Mesenchymal stem cell (in vitro differentiated cells and primary cell): ENCODE measurements around the gene TAS2R16.

ENCODE experiments used
- DNase-seq: peaks from one replicate; pipeline ENCODE4 v3.0.0-alpha.2; 2013
- H2AFZ ChIP-seq: one replicate; pipeline ENCODE4 v1.6.1; 2013; ENCODE audit warnings: low read depth, mild to moderate bottlenecking, control low read depth, inconsistent platforms, low read length, moderate library complexity
- H2AK5ac ChIP-seq: 2 replicates; pipeline ENCODE4 v1.6.1; 2013; ENCODE audit warnings: low read length, moderate library complexity, mild to moderate bottlenecking, inconsistent platforms; ENCODE audit not compliant: severe bottlenecking
- H2BK120ac ChIP-seq: one replicate; pipeline ENCODE4 v1.6.1; 2013; ENCODE audit warnings: low read depth, mild to moderate bottlenecking, inconsistent platforms, low read length, moderate library complexity
- H2BK12ac ChIP-seq, 2 experiments: one replicate each; pipeline ENCODE4 v1.6.1; 2013; ENCODE audit warnings: inconsistent platforms in 2 of 2, low read length in 2 of 2, mild to moderate bottlenecking in 2 of 2, moderate library complexity in 2 of 2, control low read depth in 1 of 2
- H2BK15ac ChIP-seq: one replicate; pipeline ENCODE4 v1.6.1; 2013; ENCODE audit warnings: mild to moderate bottlenecking, low read depth, inconsistent platforms; ENCODE audit not compliant: poor library complexity, severe bottlenecking
- H2BK5ac ChIP-seq: 2 replicates; pipeline ENCODE4 v1.6.1; 2013; ENCODE audit warnings: low read depth, mild to moderate bottlenecking, low read length, control low read depth, inconsistent platforms; ENCODE audit not compliant: poor library complexity, severe bottlenecking
- H3K14ac ChIP-seq, 2 experiments: one replicate each; pipeline ENCODE4 v1.6.1; 2013; ENCODE audit warnings: inconsistent platforms in 2 of 2, low read length in 2 of 2, control low read depth in 1 of 2, mild to moderate bottlenecking in 1 of 2, moderate library complexity in 1 of 2
- H3K18ac ChIP-seq, 2 experiments: one replicate each; pipeline ENCODE4 v1.6.1; 2013; ENCODE audit warnings: inconsistent platforms in 2 of 2, low read length in 2 of 2, control low read depth in 1 of 2, low read depth in 1 of 2, mild to moderate bottlenecking in 1 of 2
- H3K23ac ChIP-seq, 2 experiments: one replicate each; pipeline ENCODE4 v1.6.1; 2013; ENCODE audit warnings: inconsistent platforms in 2 of 2, low read length in 2 of 2, mild to moderate bottlenecking in 2 of 2, moderate library complexity in 2 of 2, control low read depth in 1 of 2
- H3K27ac ChIP-seq: 2 replicates; pipeline ENCODE4 v1.5.1; 2013; ENCODE audit warnings: mild to moderate bottlenecking, moderate library complexity, low read length, control low read depth, inconsistent platforms; ENCODE audit not compliant: poor library complexity, severe bottlenecking
- H3K27me3 ChIP-seq, 2 experiments: 2 replicates each; pipeline versions ENCODE4 v1.6.1 to v1.7.0; 2013; ENCODE audit warnings: low read length in 2 of 2, mild to moderate bottlenecking in 2 of 2, moderate library complexity in 2 of 2, control low read depth in 1 of 2, inconsistent platforms in 1 of 2; ENCODE audit not compliant: control insufficient read depth in 1 of 2, insufficient read depth in 1 of 2
- H3K36me3 ChIP-seq, 2 experiments: 2 replicates each; pipeline versions ENCODE4 v1.6.1 to v1.7.0; 2013; ENCODE audit warnings: low read length in 2 of 2, control low read depth in 1 of 2, inconsistent platforms in 1 of 2, low read depth in 1 of 2, mild to moderate bottlenecking in 1 of 2; ENCODE audit not compliant: insufficient read depth in 2 of 2, control insufficient read depth in 1 of 2
- H3K4ac ChIP-seq, 2 experiments: one replicate each; pipeline ENCODE4 v1.6.1; 2013; ENCODE audit warnings: inconsistent platforms in 2 of 2, low read length in 2 of 2, mild to moderate bottlenecking in 2 of 2, moderate library complexity in 2 of 2, control low read depth in 1 of 2, low read depth in 1 of 2
- H3K4me1 ChIP-seq: 2 replicates; pipeline ENCODE4 v1.6.1; 2013; ENCODE audit warnings: low read depth, low read length, control low read depth; ENCODE audit not compliant: control insufficient read depth, insufficient read depth
- H3K4me2 ChIP-seq: 2 replicates; pipeline ENCODE4 v1.6.1; 2013; ENCODE audit warnings: low read length, mild to moderate bottlenecking, inconsistent platforms; ENCODE audit not compliant: poor library complexity, severe bottlenecking
- H3K4me3 ChIP-seq, 2 experiments: 2 replicates each; pipeline versions ENCODE4 v1.5.1 to v1.7.0; 2013; ENCODE audit warnings: low read length in 2 of 2, mild to moderate bottlenecking in 2 of 2, control low read depth in 1 of 2, low read depth in 1 of 2; ENCODE audit not compliant: insufficient read depth in 1 of 2
- H3K79me1 ChIP-seq: replicated peaks from 2 replicates; pipeline ENCODE4 v1.6.1; 2013; ENCODE audit warnings: mild to moderate bottlenecking, control low read depth, low read length, inconsistent platforms; ENCODE audit not compliant: poor library complexity, severe bottlenecking
- H3K9ac ChIP-seq: 2 replicates; pipeline ENCODE4 v1.7.0; 2013; ENCODE audit warnings: mild to moderate bottlenecking, low read length, moderate library complexity
- H3K9me3 ChIP-seq: 2 replicates; pipeline ENCODE4 v1.7.0; 2013; ENCODE audit warnings: mild to moderate bottlenecking, low read length; ENCODE audit not compliant: control insufficient read depth
- H4K8ac ChIP-seq: one replicate; pipeline ENCODE4 v1.6.1; 2013; ENCODE audit warnings: inconsistent platforms, mild to moderate bottlenecking, low read length, moderate library complexity
- H4K91ac ChIP-seq: one replicate; pipeline ENCODE4 v1.6.1; 2013; ENCODE audit warnings: mild to moderate bottlenecking, low read length, inconsistent platforms
- WGBS: methylation state at CpG from one replicate; pipeline ENCODE4 v1.1.7; 2013; ENCODE audit warnings: mixed read lengths; 5-methylcytosine and 5-hydroxymethylcytosine counted together

The TAS2R16 gene

GRCh38 chr7:123011766-123012369, 16.4 kb upstream of the TAS2R16 start:
- Histone ChIP-seq H3K27ac (no peak overlapping the region), H3K4me2 (no peak overlapping the region), H3K79me1 (no peaks in the 10 kb centered on the region), H3K4me3 (no peak overlapping the region), H2AFZ (no peak overlapping the region), H2AK5ac (no peak overlapping the region), H3K9me3 (no peaks in the 10 kb centered on the region), H3K4me1 (no peaks in the 10 kb centered on the region), H4K8ac (no peak overlapping the region), H2BK12ac (no peak overlapping the region), H2BK120ac (no peak overlapping the region), H3K27me3 (no peaks in the 10 kb centered on the region), H3K23ac (no peak overlapping the region), H3K14ac (no peak overlapping the region), H3K36me3 (no peaks in the 10 kb centered on the region), H4K91ac (no peak overlapping the region), H2BK5ac (no peak overlapping the region), H3K4ac (no peak overlapping the region), H3K18ac (no peak overlapping the region), H3K9ac (no peak overlapping the region), H2BK15ac (no peak overlapping the region)
- 86% methylated on average over 2 of the region's 2 CpGs for WGBS
- DNase-seq = no peak

DNA sequence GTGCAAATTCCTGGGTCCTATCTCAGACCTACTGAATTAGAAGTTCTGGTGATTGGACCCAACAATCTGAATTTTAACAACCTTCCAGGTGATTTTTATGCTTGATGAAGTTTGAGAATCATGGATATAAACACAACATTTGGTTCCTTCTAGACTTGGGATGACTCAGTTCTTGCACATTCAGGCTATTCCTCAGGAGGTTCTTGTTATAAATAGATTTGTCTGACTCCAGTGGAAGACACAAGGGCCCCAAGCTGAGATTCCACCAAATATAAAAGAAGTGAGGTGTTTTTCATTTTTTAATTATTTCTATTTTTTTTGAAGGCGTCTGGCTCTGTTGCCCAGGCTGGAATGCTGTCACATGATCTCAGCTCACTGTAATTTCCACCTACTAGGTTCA, 9.4 kb upstream of the TAS2R16 start:
- H2AFZ ChIP-seq = no peak overlapping the region
- DNase-seq = peak; percentile 2
- no peaks in the 10 kb centered on the region for H3K9me3 ChIP-seq
- 73% methylated on average over 1 of the region's 1 CpG for WGBS
- no peak overlapping the region for H3K18ac ChIP-seq
- no peak overlapping the region for H2AK5ac ChIP-seq
- no peak overlapping the region for H3K14ac ChIP-seq
- no peak overlapping the region for H2BK5ac ChIP-seq
- H3K4me1 ChIP-seq = peaks cover 4% of the 10 kb centered on the region
- H3K27ac ChIP-seq = peak overlapping the region; percentile 58
- H3K4ac ChIP-seq = no peak overlapping the region
- no peaks in the 10 kb centered on the region for H3K79me1 ChIP-seq
- no peak overlapping the region for H3K9ac ChIP-seq
- no peak overlapping the region for H2BK12ac ChIP-seq
- no peaks in the 10 kb centered on the region for H3K36me3 ChIP-seq
- H4K8ac ChIP-seq = no peak overlapping the region
- no peak overlapping the region for H3K4me2 ChIP-seq
- H2BK15ac ChIP-seq = no peak overlapping the region
- no peak overlapping the region for H3K4me3 ChIP-seq
- no peaks in the 10 kb centered on the region for H3K27me3 ChIP-seq
- no peak overlapping the region for H2BK120ac ChIP-seq
- H4K91ac ChIP-seq = no peak overlapping the region
- H3K23ac ChIP-seq = no peak overlapping the region

DNA sequence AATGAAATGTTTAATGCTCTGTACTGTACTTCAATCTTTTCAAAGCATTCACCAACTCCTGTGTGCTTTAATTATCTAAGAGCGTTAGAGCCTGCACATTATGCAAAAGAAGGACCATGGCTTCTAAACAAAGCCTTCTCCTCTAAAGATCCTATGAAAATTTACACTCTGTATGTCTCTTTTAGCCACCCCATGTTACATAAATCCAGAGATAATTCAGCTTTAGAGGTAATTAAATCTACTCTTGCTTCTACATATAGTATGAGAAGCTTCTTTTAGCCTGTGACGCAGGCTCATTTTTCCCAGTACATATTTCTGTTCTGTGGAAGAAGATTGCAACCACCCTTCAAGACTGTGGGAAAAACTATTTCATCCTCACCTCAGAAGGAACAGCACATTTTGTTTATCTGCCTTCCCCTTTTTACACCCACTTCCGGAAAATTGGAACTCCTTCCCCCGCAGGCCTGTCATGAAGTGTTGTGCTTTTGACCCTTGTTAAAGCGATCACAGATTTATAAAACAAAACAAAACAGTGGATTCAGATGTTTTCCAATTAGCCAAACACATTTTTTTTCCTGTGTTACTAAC, 8.1 kb upstream of the TAS2R16 start:
- peaks cover 4% of the 10 kb centered on the region for H3K4me1 ChIP-seq
- H4K8ac ChIP-seq = no peak overlapping the region
- no peak overlapping the region for H3K4me3 ChIP-seq
- no peak overlapping the region for H3K27ac ChIP-seq
- no peak overlapping the region for H3K14ac ChIP-seq
- H3K18ac ChIP-seq = no peak overlapping the region
- H3K36me3 ChIP-seq = no peaks in the 10 kb centered on the region
- H2AFZ ChIP-seq = no peak overlapping the region
- H2BK5ac ChIP-seq = no peak overlapping the region
- no peak for DNase-seq
- WGBS = 85% methylated on average over 5 of the region's 5 CpGs
- no peak overlapping the region for H4K91ac ChIP-seq
- no peak overlapping the region for H3K23ac ChIP-seq
- H2BK12ac ChIP-seq = no peak overlapping the region
- no peaks in the 10 kb centered on the region for H3K27me3 ChIP-seq
- no peaks in the 10 kb centered on the region for H3K79me1 ChIP-seq
- no peak overlapping the region for H2BK15ac ChIP-seq
- H3K9me3 ChIP-seq = no peaks in the 10 kb centered on the region
- no peak overlapping the region for H3K9ac ChIP-seq
- H2AK5ac ChIP-seq = no peak overlapping the region
- no peak overlapping the region for H3K4me2 ChIP-seq
- no peak overlapping the region for H3K4ac ChIP-seq
- H2BK120ac ChIP-seq = no peak overlapping the region

GRCh38 chr7:122989577-122989976, 5.9 kb downstream of the TAS2R16 start:
- Histone ChIP-seq H3K4me1 (no peaks in the 10 kb centered on the region), H3K36me3 (no peaks in the 10 kb centered on the region), H3K14ac (no peak overlapping the region), H3K27me3 (no peaks in the 10 kb centered on the region), H3K4ac (no peak overlapping the region), H2BK15ac (no peak overlapping the region), H2AK5ac (no peak overlapping the region), H2BK5ac (no peak overlapping the region), H3K4me3 (no peak overlapping the region), H3K9me3 (no peaks in the 10 kb centered on the region), H3K18ac (no peak overlapping the region), H2AFZ (no peak overlapping the region), H3K27ac (no peak overlapping the region), H4K8ac (no peak overlapping the region), H3K79me1 (no peaks in the 10 kb centered on the region), H2BK120ac (no peak overlapping the region), H4K91ac (no peak overlapping the region), H3K9ac (no peak overlapping the region), H3K23ac (no peak overlapping the region), H3K4me2 (no peak overlapping the region), H2BK12ac (no peak overlapping the region)
- no peak for DNase-seq
- WGBS = no CpG with 5 or more reads among the region's 2 CpGs
